A673 (cell line): ENCODE results near the gene ZNF18.

Experiments used
- EZH2 ChIP-seq: fragments of 200-600 bp; sonication (generic); IDR thresholded peaks from 2 replicates; pipeline ENCODE4 v1.6.1; 2017; ENCODE audit warnings: borderline replicate concordance, low read depth, mild to moderate bottlenecking, mixed read lengths, antibody characterized with exemption, low read length; ENCODE audit not compliant: poor library complexity, severe bottlenecking
- TF ChIP-seq, protein P1 (sequence below): fragments of 300-800, 200-600 bp; sonication (generic); conservative IDR thresholded peaks from 2 replicates; pipeline ENCODE4 v1.5.1; 2017; ENCODE audit warnings: low read depth, mild to moderate bottlenecking, antibody characterized with exemption, low read length, moderate library complexity, mixed read lengths

- TF ChIP-seq, protein P1, sequence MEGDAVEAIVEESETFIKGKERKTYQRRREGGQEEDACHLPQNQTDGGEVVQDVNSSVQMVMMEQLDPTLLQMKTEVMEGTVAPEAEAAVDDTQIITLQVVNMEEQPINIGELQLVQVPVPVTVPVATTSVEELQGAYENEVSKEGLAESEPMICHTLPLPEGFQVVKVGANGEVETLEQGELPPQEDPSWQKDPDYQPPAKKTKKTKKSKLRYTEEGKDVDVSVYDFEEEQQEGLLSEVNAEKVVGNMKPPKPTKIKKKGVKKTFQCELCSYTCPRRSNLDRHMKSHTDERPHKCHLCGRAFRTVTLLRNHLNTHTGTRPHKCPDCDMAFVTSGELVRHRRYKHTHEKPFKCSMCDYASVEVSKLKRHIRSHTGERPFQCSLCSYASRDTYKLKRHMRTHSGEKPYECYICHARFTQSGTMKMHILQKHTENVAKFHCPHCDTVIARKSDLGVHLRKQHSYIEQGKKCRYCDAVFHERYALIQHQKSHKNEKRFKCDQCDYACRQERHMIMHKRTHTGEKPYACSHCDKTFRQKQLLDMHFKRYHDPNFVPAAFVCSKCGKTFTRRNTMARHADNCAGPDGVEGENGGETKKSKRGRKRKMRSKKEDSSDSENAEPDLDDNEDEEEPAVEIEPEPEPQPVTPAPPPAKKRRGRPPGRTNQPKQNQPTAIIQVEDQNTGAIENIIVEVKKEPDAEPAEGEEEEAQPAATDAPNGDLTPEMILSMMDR = no peak
- no peak for TF ChIP-seq EZH2
Measured at GRCh38 chr17:11999696-12000095, 2.4 kb upstream of the ZNF18 start.
